Right atrium auricular region (tissue), 2 donors: ENCODE measurements around the gene C16orf92. TPM values are rescaled to one million over a fixed set of nuclear protein-coding genes. Genes with fewer than 3 reads are reported as not detected.

ENCODE experiments used
- DNase-seq: peaks from one replicate; pipeline ENCODE4 v3.0.0-alpha.2; 2019; ENCODE audit warnings: low spot score
- H3K27ac ChIP-seq, 2 donors: fragments of 200-600 bp; sonication (generic); 1 replicate in 1 of 2; 2 replicates in 1 of 2; pipeline ENCODE4 v1.5.1; 2016 to 2019
- H3K27me3 ChIP-seq, 2 donors: fragments of 200-600 bp; sonication (generic); one replicate each; pipeline versions ENCODE4 v1.5.1 to v1.6.0; 2017 to 2019
- H3K36me3 ChIP-seq: fragments of 200-600 bp; sonication (generic); one replicate; pipeline ENCODE4 v1.5.1; 2016
- H3K4me1 ChIP-seq, 2 donors: fragments of 200-600 bp; sonication (generic); one replicate each; pipeline versions ENCODE4 v1.5.1 to v1.6.0; 2017 to 2019
- H3K4me3 ChIP-seq, 2 donors: fragments of 200-600 bp; sonication (generic); 1 replicate in 1 of 2; 2 replicates in 1 of 2; pipeline ENCODE4 v1.5.1; 2017 to 2019; ENCODE audit warnings: mild to moderate bottlenecking in 1 of 2, moderate library complexity in 1 of 2
- H3K9me3 ChIP-seq, 2 donors: fragments of 200-600 bp; sonication (generic); one replicate each; pipeline ENCODE4 v1.5.1; 2019
- CTCF ChIP-seq, 2 donors: fragments of 200-600 bp; sonication (generic); IDR thresholded peaks; one replicate each; pipeline ENCODE4 v1.5.1; 2019; ENCODE audit warnings: antibody characterized with exemption in 2 of 2
- total RNA-seq, 2 donors: library from RNA; depleted of rRNA; stranded (reverse); fragments of >200 nt; gene quantifications; one replicate each; pipeline ENCODE4 v1.1.0, GENCODE V29; 2016

The C16orf92 gene
- total RNA-seq, 2 donors from 2014 or later = not detected

- no peak for TF ChIP-seq CTCF (IDR thresholded peaks at IDR 0.05)
- Histone ChIP-seq H3K36me3 (no peaks in the 10 kb centered on the region), H3K9me3 (no peaks in the 10 kb centered on the region), H3K27me3 (no peaks in the 10 kb centered on the region), H3K4me3 (no peak overlapping the region), H3K27ac (no peak overlapping the region), H3K4me1 (peaks cover 0 to 13% of the 10 kb centered on the region in 2 donors)
- DNase-seq = no peak
Measured at GRCh38 chr16:30018731-30019158, 4.3 kb upstream of the C16orf92 start.

GRCh38 chr16:30023586-30023985, 588 bp downstream of the C16orf92 start:
- peaks cover 0 to 13% of the 10 kb centered on the region in 2 donors for H3K4me1 ChIP-seq
- no peak for TF ChIP-seq CTCF (IDR thresholded peaks at IDR 0.05)
- H3K9me3 ChIP-seq = no peaks in the 10 kb centered on the region
- no peak overlapping the region for H3K27ac ChIP-seq
- H3K4me3 ChIP-seq = no peak overlapping the region
- no peak for DNase-seq
- no peaks in the 10 kb centered on the region for H3K36me3 ChIP-seq
- H3K27me3 ChIP-seq = peaks cover 0 to 3% of the 10 kb centered on the region in 2 donors

GRCh38 chr16:30024451-30024850, 1.5 kb downstream of the C16orf92 start:
- Histone ChIP-seq H3K36me3 (no peaks in the 10 kb centered on the region), H3K27ac (no peak overlapping the region), H3K9me3 (no peaks in the 10 kb centered on the region), H3K4me1 (peaks cover 0 to 13% of the 10 kb centered on the region in 2 donors), H3K4me3 (no peak overlapping the region), H3K27me3 (peaks cover 0 to 3% of the 10 kb centered on the region in 2 donors)
- DNase-seq = no peak
- no peak for TF ChIP-seq CTCF (IDR thresholded peaks at IDR 0.05)

DNA sequence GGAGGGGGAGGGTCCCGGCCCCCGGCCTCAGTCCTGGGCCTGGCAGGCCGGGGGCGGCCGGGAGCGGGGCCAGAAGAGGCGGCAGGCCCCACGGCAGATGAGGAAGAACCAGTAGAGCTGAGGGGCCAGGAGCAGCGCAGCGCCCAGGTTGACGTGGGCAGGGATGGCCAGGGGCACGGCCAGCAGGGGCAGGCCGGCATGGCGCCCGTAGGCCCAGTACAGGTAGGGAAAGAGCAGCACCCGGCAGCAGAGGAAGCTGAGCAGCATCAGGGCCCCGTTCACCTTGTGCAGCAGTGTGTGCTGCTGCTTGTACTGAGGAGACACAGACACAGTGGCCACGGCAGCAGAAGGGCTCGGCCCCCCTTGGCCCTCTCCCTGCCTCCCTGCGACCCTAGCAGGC, 2.2 kb downstream of the C16orf92 start:
- Histone ChIP-seq H3K27ac (no peak overlapping the region), H3K27me3 (peaks cover 0 to 9% of the 10 kb centered on the region in 2 donors), H3K4me1 (peaks cover 0 to 13% of the 10 kb centered on the region in 2 donors), H3K36me3 (no peaks in the 10 kb centered on the region), H3K4me3 (no peak overlapping the region), H3K9me3 (no peaks in the 10 kb centered on the region)
- TF ChIP-seq CTCF (IDR thresholded peaks at IDR 0.05) = no peak
- DNase-seq = no peak

- H3K4me1 ChIP-seq = peaks cover 0 to 12% of the 10 kb centered on the region in 2 donors
- no peak for TF ChIP-seq CTCF (IDR thresholded peaks at IDR 0.05)
- H3K9me3 ChIP-seq = no peaks in the 10 kb centered on the region
- no peak overlapping the region for H3K27ac ChIP-seq
- no peak overlapping the region for H3K4me3 ChIP-seq
- no peaks in the 10 kb centered on the region for H3K36me3 ChIP-seq
- peaks cover 0 to 9% of the 10 kb centered on the region in 2 donors for H3K27me3 ChIP-seq
- DNase-seq = no peak
Measured at GRCh38 chr16:30025574-30025973, 2.6 kb downstream of the C16orf92 start.

- no peak for TF ChIP-seq CTCF (IDR thresholded peaks at IDR 0.05)
- Histone ChIP-seq H3K27me3 (peaks cover 6 to 13% of the 10 kb centered on the region in 2 donors), H3K36me3 (no peaks in the 10 kb centered on the region), H3K4me3 (no peak overlapping the region), H3K4me1 (peaks cover 0 to 12% of the 10 kb centered on the region in 2 donors), H3K9me3 (no peaks in the 10 kb centered on the region), H3K27ac (no peak overlapping the region)
- DNase-seq = no peak
Measured at GRCh38 chr16:30026449-30026848, 3.5 kb downstream of the C16orf92 start.
